G401.6 (cell line): ENCODE results near the gene PTX4.

Experiments used
- FAIRE-seq: peaks from 2 replicates; lab custom pipeline; 2012; peaks lifted over from hg19 to GRCh38; lab: Jason Lieb, UNC

Gene PTX4, protein sequence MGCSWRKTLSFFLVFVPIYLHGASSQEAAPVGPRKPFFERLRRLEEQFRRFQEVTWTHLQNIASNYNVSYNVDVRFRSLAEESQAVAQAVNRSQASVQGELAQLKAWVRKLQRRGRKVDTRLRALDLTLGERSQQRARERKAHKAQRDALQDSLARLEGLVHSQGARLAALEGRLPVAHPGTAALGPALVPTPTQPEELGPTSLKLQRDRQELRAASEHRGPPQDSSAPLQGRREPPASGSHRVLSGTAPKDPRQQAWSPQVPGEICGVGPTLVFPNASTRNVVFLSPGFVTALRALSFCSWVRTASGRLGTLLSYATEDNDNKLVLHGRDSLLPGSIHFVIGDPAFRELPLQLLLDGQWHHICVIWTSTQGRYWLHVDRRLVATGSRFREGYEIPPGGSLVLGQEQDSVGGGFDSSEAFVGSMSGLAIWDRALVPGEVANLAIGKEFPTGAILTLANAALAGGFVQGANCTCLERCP

DNA sequence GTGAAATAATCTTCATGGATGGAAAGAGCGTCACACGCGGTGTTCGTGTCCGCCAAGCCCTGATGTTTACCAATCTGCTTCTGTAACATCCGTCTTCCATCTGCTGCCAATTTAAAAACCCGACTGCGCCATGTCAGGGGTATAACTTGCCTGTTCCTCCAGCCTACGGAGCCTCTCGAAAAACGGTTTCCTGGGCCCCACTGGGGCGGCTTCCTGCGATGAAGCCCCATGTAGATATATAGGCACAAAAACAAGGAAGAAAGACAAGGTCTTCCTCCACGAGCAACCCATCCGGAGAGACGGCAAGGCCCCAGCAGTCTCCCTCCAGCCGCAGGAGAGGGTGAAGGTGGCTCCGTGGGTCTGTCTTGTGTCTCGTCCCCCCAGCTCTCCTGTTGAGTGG, at the start of gene PTX4:
Gene PTX4 (minus strand): TSS at position 326 of the 400 bp plus-strand sequence. CDS start 35 bp downstream, at position 291.
- FAIRE-seq, result no peak

GRCh38 chr16:1537763-1538289, 49.1 kb upstream of the PTX4 start:
- FAIRE-seq, result no peak

GRCh38 chr16:1537138-1537577, 48.4 kb upstream of the PTX4 start:
- FAIRE-seq, result no peak

GRCh38 chr16:1536601-1537000, 47.9 kb upstream of the PTX4 start:
- FAIRE-seq, result no peak

DNA sequence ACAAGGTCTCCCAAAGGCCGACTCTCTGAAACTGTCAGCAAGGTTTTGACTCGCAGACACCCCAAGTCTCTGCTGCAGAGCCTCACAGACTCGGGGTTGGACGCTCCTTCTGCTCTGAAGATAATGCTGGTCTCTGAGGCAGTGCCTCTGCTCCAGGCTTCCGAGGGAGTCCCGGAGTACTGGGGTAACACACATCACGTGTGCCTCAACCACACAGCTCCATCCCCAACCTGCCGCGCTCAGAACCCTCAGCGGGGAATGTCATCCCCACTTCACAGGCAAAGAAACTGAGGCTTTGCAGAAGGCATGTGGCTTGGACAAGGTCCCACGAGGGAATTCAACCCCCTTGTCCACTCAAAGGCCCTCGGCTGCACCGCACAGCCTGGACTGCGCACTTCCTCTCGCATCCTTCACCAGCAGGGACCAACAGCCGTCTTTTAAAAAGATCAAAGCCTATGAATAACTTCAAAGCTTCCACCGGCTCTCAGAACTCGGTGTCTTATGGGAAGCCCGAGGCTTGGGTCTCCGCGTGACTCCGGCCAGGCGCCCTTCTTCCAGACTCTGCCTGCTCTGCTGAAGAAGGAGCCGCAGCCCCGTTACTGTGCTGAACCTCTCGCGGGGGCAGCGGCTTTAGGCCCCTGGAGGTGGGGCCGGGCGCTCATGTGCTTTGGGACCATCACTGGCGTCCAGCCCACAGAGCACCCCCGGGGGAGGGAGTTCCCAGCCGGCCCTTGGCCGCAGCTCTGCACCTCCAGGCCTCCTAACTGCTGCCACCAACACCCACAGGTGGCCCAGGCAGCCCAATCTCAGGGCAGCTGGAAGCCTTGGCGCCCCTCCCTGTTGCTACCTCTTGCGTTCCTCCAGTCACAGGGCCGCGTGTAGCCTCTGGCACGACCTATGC, 46.9 kb upstream of the PTX4 start:
- FAIRE-seq, result no peak

DNA sequence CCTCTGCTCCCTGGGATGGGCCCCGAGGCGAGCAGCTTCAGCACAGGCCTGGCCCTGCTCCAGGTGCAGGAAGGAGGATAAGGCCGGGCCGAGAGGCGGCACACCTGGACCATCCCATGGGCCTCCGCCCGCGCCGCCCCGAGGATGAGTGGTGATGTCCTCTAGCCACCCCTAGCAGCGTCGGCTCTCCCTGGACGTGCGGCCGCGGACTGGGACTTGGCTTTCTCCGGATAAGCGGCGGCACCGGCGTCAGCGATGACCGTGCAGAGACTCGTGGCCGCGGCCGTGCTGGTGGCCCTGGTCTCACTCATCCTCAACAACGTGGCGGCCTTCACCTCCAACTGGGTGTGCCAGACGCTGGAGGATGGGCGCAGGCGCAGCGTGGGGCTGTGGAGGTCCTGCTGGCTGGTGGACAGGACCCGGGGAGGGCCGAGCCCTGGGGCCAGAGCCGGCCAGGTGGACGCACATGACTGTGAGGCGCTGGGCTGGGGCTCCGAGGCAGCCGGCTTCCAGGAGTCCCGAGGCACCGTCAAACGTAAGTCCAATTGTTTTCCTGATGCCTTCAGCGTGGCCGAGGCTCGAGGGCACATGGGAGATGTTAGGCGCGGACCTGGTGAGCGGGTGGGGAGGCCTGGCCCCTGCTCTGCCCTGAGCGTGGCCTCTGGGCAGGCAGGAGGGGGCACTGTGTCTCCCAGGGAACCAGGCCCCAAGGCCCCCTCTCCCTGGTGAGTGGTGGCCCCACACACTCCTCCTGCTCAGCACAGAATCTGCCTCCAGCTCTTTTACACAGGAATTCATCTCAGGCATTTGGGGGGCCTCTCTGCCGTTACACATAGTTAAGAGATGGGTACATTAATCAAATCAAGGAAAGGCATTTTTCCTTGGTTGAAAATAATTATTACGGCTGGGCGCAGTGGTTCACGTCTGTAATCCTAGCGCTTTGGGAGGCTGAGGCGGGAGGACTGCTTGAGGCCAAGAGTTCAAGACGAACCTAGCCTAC, 45.6 kb upstream of the PTX4 start:
- FAIRE-seq, result no peak

DNA sequence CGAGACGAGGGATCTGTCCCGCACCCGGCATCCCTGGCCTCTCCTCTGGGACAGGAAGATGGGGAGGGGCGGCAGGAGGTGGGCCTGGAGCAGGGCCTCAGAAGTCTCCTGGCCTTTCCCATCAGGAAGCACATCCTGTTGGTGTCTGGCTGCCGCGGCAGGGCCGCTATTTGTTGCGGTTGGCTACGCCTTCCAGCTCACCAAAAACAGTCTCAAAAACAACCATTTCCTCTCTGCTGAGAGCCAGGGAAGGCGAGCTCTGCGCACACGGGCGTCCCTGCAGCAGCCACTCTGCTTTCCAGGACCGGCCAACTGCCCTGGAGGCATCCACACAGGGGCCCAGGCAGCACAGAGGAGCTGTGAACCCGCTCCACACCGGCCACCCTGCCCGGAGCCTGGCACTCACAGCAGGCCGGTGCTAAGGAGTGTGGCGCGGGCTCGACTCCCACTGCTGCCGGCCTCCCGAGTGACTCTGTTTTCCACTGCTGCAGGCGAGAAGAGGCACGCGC, 44.8 kb upstream of the PTX4 start, which contains the start of gene TMEM204:
Gene TMEM204 (plus strand): TSS at position 224 of the 509 bp plus-strand sequence. CDS start 610 bp downstream, outside the sequence.
- FAIRE-seq, result no peak

DNA sequence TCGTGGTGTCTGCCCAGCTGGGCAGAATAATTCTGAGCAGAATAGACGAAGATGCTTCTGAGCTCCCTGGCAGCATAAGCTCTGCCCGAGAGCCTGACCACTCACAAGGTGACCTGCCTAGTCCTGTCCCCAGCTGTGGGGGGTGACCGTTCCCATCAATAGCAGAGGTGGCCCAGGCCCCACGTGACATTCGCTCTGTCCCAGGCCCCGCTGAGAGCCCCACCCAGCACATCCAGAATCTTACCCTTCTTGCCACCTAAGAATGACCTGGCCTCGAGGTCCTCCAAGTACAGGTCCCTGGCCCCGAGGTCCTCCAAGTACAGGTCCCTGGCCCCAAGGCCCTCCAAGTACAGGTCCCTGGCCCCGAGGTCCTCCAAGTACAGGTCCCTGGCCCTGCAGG, 44.0 kb upstream of the PTX4 start:
- FAIRE-seq, result no peak

- no peak for FAIRE-seq
Measured at GRCh38 chr16:1532081-1532760, 43.5 kb upstream of the PTX4 start.

- no peak for FAIRE-seq
Measured at GRCh38 chr16:1531638-1531910, 42.8 kb upstream of the PTX4 start.

GRCh38 chr16:1530883-1531637, 42.3 kb upstream of the PTX4 start:
- no peak for FAIRE-seq

- no peak for FAIRE-seq
Measured at GRCh38 chr16:1530349-1530882, 41.7 kb upstream of the PTX4 start.

- FAIRE-seq, result no peak
Measured at GRCh38 chr16:1528921-1529537, 40.3 kb upstream of the PTX4 start.

- no peak for FAIRE-seq
Measured at GRCh38 chr16:1527836-1528811, 39.4 kb upstream of the PTX4 start.

DNA sequence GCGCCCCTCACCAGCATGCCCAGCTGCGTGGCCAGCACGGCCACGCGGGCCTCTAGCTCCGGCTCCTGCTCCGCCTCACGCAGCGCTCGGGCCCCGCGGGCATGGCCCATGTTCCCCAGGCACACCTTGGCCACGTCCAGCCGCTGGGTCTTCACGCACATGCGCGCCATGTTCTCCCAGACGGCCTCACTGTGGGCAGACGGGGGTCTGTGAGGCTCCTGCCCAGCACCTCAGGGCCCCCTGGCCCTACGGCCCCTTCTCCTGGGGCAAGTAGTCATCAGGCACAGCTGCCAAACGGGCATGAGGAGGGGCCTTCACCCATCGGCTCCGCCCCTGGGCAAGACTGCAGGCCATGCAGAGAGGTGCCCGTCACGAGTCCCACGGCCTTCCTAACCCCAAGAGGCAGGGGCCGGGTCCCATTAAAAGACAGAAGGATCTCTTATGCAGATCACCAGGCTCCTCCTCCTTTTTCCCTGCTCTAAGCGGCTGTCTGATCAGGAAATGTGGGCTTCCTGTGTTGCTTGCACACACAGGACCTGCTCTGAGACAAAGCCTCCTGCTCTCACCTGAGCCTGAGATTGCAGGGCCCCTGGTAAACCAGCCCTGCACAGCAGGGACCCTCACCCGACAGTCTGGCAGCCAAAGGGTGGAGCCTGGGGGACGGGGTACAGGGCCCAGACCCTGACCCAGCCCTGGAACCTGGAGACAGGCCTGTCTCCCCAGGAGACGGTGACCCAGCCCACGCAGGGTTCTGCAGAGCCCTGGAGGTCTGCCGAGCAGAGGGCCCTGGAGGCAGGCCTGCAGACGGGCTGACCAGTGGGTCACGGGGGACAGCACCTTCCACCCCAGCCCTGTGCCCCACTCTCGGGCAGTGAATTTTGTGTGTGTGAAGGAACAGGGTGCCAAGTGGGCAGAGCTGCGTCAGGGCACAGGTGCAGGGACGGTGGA, 38.1 kb upstream of the PTX4 start:
- FAIRE-seq, result no peak

DNA sequence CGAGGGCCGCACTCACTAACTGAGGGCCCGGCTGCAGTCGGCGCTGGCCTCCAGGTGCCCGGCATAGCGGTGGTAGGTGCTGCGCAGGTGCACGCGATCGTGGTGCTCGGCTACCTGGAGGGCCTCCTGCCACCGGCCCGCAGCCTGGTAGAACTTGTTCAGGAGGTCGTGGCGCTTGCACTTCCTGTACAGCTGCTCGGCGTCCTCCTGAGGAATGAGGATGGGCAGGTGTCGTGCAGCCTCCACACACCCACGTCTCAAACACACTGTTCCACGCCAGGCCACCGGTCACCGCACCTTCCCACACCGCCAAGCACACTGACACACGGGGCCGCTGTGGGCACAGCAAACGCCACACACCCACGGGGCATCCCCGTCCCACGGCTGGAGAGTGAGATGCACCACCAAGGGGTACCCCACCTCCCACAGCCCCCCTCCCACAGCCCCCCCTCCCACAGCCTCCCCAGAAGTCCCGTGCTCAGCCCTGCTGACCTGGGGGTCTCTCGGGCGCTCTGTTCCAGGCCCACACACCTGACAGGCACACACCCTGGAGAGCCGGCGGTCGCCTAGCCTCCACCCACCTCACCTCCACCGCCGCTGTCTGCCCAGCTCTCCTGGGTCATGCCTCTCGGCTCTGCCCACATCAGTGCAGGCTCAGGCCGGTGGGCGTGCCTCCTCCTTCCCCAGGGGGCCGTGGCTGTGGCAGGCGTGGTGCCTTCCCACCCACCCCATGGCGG, 37.3 kb upstream of the PTX4 start:
- FAIRE-seq, result no peak
